22Rv1 (cell line): ENCODE measurements around the gene TMEM117.

Experiments
- H3K27ac ChIP-seq: fragments of 450-650 bp; 2 replicates; pipeline ENCODE4 v1.5.1; 2017
- ZFX ChIP-seq: fragments of 450-650 bp; IDR thresholded peaks from 2 replicates; pipeline ENCODE4 v1.6.1; 2017; ENCODE audit warnings: antibody characterized with exemption, borderline replicate concordance
- TF ChIP-seq, protein P1 (sequence below): fragments of 450-650 bp; IDR thresholded peaks from 2 replicates; pipeline ENCODE4 v1.5.1; 2017; ENCODE audit warnings: mild to moderate bottlenecking

Gene TMEM117

DNA sequence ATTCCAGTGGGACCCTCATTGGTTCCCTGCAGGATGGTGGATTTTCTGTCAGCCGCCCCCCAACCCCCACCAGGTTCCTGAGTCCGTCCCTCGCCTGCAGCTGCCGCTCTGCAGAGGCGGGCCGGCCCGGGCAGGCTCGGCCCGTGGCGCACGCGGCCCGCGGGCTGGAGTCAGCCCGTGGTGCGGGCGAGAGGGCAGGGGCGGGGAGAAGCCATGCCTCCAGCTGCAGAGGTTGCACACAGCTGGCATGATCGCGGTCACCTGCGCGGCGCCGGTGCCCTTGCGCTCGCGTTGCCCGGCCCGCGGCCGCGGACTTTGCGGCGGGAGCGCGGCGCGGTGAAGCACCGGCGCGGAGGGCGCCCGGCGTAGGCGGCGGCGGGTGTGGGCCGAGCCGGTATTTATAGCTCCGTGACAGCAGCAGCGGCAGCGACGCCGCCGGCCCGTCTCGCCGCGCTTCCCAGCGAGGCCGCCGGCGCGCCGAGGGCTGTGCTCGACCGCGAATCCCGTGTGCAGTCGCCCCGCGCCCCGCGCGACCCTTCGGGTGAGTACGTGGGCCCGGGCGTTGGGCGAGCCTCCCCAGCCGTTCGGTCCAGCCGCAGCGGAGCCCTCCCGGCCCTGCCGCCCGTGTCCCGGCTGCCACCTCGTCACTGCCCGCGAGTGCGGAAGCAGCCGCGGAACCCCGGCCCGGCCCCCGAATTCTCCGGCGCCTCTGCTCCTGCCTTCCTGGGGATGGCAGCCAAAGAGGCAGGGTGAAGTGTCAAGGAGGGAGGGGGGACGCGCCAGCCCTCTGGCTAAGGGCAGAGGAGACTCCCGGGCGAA is at the start of gene TMEM117:
Gene TMEM117 (plus strand): TSS at position 426 of the 819 bp plus-strand sequence.
- peak within 1 kb of the TSS; percentile 66 for H3K27ac ChIP-seq

GRCh38 chr12:43786899-43787693 is 48.8 kb upstream of the TMEM117 start:
- no peak for TF ChIP-seq ZFX
- TF ChIP-seq, protein P1, sequence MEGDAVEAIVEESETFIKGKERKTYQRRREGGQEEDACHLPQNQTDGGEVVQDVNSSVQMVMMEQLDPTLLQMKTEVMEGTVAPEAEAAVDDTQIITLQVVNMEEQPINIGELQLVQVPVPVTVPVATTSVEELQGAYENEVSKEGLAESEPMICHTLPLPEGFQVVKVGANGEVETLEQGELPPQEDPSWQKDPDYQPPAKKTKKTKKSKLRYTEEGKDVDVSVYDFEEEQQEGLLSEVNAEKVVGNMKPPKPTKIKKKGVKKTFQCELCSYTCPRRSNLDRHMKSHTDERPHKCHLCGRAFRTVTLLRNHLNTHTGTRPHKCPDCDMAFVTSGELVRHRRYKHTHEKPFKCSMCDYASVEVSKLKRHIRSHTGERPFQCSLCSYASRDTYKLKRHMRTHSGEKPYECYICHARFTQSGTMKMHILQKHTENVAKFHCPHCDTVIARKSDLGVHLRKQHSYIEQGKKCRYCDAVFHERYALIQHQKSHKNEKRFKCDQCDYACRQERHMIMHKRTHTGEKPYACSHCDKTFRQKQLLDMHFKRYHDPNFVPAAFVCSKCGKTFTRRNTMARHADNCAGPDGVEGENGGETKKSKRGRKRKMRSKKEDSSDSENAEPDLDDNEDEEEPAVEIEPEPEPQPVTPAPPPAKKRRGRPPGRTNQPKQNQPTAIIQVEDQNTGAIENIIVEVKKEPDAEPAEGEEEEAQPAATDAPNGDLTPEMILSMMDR: no peak
- no peak overlapping the region for H3K27ac ChIP-seq

More for the DNA sequence above, at the start of gene TMEM117:
- TF ChIP-seq ZFX: no peak
- TF ChIP-seq, protein P1: peak; percentile 9; the same call in 1 of the 2 replicates

- TF ChIP-seq, protein P1: no peak
- TF ChIP-seq ZFX: no peak
- no peak overlapping the region for H3K27ac ChIP-seq
These were observed 45.9 kb upstream of the TMEM117 start for GRCh38 chr12:43789941-43790340.

GRCh38 chr12:43795716-43796280 is 40.1 kb upstream of the TMEM117 start:
- no peak for TF ChIP-seq ZFX
- TF ChIP-seq, protein P1: no peak
- H3K27ac ChIP-seq: peak overlapping the region; percentile 44

GRCh38 chr12:43797561-43798217 is 38.2 kb upstream of the TMEM117 start:
- TF ChIP-seq, protein P1: no peak
- no peak for TF ChIP-seq ZFX
- H3K27ac ChIP-seq: peak overlapping the region; percentile 41

GRCh38 chr12:43805149-43805859 is 30.6 kb upstream of the TMEM117 start:
- TF ChIP-seq ZFX: no peak
- TF ChIP-seq, protein P1: no peak
- H3K27ac ChIP-seq: peak overlapping the region; percentile 67
